HG03439 (cell line): Measurements from ENCODE around the gene TXNDC17.
"Not testable (repeated sequence)": the region's sequence is repeated elsewhere in the genome, so short reads cannot be mapped to it uniquely, and the experiment has no call there.

Experiments
- ATAC-seq: cut with Tn5 transposase; IDR thresholded peaks from one replicate; pipeline ENCODE4 v1.9.1; 2021; ENCODE audit warnings: mild to moderate bottlenecking, moderate library complexity; ENCODE audit not compliant: unreplicated experiment

The TXNDC17 gene

DNA sequence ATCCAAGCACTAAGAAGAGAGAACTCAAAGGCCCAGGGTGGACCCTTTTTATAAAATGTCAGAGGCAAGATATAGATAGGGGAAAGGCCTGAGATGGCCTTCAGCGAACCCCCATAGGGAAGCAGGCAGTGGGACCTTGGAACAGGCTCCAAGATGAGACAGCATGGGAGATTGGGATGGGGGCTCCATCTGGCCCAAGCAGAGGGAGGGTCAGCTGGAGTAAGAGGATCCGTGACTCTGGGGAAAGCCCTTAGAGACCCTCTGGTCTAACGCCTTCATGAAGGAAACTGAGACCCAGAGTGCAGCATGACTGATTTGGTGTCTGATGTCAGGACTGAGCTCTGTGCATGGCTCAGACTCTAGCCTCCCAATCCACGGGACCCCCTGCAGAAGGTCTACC, 41.5 kb downstream of the TXNDC17 start:
- ATAC-seq, result no peak

DNA sequence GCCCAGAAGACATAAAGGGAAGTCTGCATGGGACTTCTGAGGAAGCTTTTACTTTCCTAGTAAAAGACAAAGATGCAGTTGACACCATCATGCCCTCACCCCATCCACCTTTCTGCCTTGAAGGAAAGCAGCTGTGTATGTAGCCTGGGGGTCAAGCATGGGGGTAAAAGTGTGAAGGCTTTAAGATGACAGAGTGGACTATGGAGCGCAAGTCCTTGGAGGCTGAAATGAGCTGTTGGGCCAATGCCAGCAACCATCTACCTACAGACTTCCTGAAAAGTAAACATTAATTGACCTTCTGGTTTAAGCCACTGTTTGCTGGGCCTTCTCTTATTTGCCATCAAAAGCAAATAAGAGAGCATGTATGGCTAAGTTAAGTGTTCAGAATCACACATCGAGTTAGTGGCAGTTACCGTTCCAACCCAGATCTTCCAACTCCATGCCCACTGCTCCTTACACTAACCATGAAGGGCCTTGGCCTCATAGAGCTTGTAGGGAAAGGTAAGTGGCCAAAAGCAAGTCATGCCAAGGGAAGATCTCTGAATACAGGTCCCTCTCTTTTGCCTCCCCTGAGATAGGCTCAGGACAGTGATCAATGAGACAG, 42.3 kb downstream of the TXNDC17 start:
- no peak for ATAC-seq

DNA sequence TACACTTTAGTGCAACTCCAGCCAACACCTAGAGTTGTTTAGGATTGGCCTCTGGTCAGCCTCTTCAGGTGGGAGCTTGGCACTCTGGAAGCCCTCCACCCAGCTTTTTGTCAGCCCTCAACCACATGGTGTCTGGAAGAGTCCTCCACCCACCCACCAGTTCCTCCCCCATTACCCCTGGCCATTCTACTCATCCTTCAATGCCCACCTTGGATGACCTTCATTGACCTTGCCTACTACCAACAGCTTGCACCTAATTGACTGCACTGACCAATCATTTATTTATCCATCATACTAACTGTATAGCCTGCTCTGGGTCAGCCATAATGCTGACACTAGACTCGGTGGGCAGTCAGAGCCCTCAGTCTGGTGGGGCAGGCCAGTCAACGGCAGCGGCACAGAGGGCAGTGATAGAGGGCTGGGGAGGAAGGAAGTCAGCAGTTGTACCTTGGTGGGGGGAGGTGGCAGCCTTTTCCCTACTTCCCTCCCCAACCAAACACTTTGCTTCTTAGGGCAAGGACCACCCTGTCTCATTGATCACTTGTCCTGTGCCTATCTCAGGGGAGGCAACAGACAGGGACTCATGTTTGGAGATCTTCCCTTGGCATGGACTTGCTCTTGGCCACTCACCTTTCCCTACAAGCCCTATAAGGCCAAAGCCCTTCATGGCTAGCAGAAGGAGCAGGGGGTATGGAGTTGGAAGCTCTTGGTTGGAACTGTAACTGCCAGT, 43.0 kb downstream of the TXNDC17 start:
- ATAC-seq, result no peak

DNA sequence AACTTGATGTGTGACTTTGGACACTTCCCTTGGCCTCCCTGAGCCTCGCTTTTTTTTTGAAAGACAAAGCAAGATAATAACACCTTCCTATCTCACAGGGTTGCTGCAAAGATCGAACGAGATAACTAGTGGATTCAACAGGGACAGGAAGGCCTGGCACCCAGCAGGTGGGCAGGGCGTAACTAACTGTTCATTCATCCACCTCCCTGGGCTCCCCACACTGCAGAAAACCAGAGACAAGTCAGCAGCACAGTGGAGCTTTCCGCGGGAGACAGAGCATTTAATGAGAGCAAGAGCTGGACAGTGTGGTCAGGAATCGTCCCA, 43.6 kb downstream of the TXNDC17 start:
- ATAC-seq, result no peak

DNA sequence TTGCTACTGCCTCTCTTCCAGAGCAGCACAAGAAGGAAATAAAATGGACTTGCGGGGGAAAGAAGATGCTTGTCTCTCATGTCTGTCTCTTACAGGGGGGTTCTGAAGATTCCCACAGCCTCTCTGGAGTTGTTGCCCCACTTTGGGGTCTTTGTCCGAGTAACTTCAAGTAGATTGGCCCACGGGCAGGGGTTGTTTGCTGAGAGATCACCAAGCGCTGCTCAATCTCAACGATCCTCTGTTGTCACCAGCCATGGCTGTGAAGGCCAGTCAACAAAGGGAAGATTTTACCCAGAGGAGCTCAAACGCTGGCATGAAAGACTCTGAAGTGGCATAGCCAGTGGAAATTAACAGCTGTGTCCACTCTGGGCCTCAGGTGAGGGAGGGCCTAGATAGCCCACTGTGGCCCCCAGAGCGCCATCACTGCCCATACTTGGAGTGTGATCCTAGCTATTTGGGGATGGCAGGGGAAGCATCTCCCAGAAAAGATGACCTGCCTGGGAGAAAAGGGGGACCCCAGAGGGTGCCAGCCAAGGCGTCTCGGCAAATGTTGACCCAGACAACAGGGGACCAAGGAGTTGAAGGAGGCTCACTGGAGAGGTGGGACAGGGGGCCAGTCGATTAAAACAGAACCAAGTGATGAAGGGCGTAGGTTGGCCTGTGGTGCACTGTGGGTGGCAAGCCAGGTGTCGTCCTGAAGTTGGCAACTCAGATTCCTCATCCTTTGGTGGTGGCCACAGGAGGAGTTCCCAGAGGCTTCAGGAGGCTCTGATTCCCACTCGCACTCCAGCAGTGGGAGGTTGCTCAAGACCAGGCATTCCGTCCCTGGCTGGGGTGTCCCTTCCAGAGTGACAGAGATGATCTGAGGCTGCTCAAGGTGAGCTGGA, 44.3 kb downstream of the TXNDC17 start:
- no peak for ATAC-seq

DNA sequence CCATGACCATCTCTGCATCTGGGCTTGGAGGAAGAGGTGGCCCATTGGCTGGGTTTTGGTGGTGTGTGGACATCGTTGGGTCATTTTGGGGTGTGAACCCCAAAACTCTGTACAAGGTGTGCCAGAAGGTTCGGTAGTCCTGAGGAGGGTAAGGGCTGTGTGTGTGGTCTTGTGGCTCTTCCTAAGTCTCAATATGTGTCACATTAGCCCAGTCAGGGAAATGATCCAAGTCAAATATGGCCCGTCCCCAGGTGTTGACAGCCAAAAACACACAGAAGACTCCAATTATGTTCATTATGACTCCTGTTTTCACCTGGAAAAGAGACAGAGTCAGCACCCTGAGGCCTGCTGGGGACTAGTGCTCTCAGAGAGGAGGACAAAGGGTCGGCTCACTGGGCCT, 45.2 kb downstream of the TXNDC17 start:
- no peak for ATAC-seq

DNA sequence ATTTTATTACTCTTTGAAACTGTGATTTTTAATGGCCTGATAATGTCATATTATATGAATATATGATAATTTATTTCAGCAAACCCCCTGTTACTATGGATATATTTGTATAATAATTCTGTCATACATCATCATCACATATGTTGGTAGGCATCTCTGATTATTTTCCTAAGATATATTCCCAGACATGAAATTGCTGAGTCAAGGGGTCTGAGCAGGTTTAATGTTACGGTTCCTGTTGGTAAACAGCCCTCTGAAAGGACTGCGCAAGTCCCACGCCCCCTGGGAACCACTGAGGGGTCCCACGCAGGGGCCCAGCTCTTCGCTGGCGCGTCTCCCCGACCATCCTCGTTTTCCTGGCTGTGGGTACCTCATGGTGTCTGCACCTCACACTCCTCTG, 48.1 kb downstream of the TXNDC17 start:
- no peak for ATAC-seq

DNA sequence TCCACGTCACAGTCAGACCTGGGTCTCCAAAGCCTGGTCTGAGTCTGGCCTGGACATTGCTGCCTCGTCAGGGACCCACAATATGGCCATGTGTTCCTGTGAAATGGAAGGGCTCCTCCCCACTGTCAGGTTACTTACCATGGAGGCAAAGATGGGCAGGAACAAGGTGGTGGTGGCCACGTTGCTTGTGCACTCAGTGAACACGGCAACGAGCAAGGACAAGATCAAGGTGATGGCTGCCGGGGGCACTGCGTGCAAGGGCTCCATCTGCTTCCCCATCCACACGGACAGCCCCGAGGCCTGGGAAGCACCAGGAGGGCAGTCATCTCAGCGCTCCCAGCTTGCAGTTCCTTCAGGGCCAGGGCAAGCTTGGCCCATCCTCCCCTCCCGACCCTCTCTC, 49.8 kb downstream of the TXNDC17 start:
- ATAC-seq, result no peak

DNA sequence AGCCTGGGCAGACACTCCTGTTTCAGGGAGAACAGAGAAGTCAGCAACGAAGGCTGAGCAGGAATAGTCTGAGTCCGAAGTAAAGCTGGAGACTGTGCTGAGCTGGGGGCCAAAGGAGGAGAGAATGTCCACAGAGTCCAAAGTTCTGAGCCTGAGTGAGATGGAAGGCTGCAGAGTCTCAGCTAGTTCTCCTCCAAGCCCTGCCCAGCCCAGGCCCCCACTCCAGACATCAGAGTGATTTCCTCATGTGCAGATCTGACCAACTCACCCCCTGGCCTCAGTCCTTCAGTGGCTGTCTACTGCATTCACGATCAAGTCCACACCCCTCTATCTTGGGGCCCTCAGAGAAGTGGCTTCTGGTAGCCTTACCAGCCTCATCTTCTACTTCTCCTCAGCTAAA, 50.7 kb downstream of the TXNDC17 start:
- no peak for ATAC-seq

DNA sequence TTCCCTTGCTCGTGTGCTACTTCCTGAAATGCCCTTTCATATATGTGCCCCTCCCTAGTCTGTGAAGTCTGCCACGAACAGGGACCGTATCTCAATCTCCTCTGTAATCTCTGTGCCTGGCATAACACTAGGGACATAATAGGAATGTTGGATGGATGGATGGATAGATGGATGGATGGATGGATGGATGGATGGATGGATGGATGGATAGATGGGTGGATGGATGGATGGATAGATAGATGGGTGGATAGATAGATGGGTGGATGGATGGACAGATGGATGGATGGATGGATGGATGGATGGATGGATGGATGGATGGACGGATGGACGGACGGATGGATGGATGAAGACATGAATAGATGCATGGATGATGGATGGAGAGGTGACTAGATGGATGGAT, 51.1 kb downstream of the TXNDC17 start:
- ATAC-seq, result not testable (repeated sequence)
